Measurements from ENCODE around the gene IL12RB1.

DNA sequence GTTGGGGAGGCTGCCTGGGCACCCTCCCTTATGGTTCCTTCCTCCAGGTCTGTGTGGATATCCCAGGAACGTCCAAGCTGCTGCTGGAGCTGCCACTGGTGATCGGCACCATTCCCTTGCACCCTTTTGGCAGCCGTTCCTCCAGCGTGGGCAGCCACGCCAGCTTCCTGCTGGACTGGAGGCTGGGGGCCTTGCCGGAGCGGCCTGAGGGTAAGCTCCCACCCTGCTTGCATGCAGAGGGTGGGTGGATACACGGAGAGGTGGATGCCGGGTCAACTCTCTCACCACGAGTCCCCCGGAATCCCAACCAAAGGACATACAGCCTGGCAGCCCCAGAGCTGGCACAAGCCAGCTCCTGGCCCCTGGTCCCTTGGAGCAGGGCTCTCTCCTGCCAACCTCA lies 76.6 kb downstream of the IL12RB1 start:
- TF ChIP-seq POLR2A (IDR thresholded peaks at IDR 0.05), result no peak
- TF ChIP-seq, protein P1, sequence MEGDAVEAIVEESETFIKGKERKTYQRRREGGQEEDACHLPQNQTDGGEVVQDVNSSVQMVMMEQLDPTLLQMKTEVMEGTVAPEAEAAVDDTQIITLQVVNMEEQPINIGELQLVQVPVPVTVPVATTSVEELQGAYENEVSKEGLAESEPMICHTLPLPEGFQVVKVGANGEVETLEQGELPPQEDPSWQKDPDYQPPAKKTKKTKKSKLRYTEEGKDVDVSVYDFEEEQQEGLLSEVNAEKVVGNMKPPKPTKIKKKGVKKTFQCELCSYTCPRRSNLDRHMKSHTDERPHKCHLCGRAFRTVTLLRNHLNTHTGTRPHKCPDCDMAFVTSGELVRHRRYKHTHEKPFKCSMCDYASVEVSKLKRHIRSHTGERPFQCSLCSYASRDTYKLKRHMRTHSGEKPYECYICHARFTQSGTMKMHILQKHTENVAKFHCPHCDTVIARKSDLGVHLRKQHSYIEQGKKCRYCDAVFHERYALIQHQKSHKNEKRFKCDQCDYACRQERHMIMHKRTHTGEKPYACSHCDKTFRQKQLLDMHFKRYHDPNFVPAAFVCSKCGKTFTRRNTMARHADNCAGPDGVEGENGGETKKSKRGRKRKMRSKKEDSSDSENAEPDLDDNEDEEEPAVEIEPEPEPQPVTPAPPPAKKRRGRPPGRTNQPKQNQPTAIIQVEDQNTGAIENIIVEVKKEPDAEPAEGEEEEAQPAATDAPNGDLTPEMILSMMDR (IDR thresholded peaks at IDR 0.05), result no peak
